Neuronal stem cell (in vitro differentiated cells): ENCODE measurements around the gene VDR.

Source experiments
- DNase-seq: peaks from one replicate; pipeline ENCODE4 v3.0.0-alpha.2; 2013; ENCODE audit warnings: low spot score
- H2AFZ ChIP-seq: one replicate; pipeline ENCODE4 v1.6.1; 2013; ENCODE audit warnings: mild to moderate bottlenecking, low read length, inconsistent platforms
- H2AK5ac ChIP-seq: 2 replicates; pipeline ENCODE4 v1.6.1; 2013; ENCODE audit warnings: low read depth, mild to moderate bottlenecking, inconsistent platforms, low read length, moderate library complexity, mixed read lengths
- H2BK120ac ChIP-seq: 2 replicates; pipeline ENCODE4 v1.6.1; 2013; ENCODE audit warnings: low read depth, mild to moderate bottlenecking, inconsistent platforms, low read length, moderate library complexity, mixed read lengths
- H2BK12ac ChIP-seq: one replicate; pipeline ENCODE4 v1.6.1; 2013; ENCODE audit warnings: low read length, inconsistent platforms
- H2BK15ac ChIP-seq: 2 replicates; pipeline ENCODE4 v1.6.1; 2013; ENCODE audit warnings: mild to moderate bottlenecking, low read length, inconsistent platforms, mixed read lengths
- H2BK5ac ChIP-seq: one replicate; pipeline ENCODE4 v1.6.1; 2013; ENCODE audit warnings: inconsistent platforms, mild to moderate bottlenecking, low read length, moderate library complexity
- H3K14ac ChIP-seq: one replicate; pipeline ENCODE4 v1.6.1; 2013; ENCODE audit warnings: low read length, inconsistent platforms
- H3K18ac ChIP-seq: 2 replicates; pipeline ENCODE4 v1.6.1; 2013; ENCODE audit warnings: low read length, inconsistent platforms
- H3K23ac ChIP-seq: 2 replicates; pipeline ENCODE4 v1.6.1; 2013; ENCODE audit warnings: low read depth, mild to moderate bottlenecking, mixed read lengths, low read length, inconsistent platforms; ENCODE audit not compliant: poor library complexity
- H3K27ac ChIP-seq: replicated peaks from 3 replicates; pipeline ENCODE4 v1.5.1; 2013; ENCODE audit warnings: low read length, inconsistent platforms
- H3K27me3 ChIP-seq, 3 experiments: 2 replicates each; pipeline ENCODE4 v1.6.1; 2013; ENCODE audit warnings: low read length in 3 of 3, mild to moderate bottlenecking in 2 of 3, inconsistent platforms in 1 of 3, low read depth in 1 of 3, mixed read lengths in 1 of 3, moderate library complexity in 1 of 3; ENCODE audit not compliant: control insufficient read depth in 3 of 3, insufficient read depth in 3 of 3
- H3K36me3 ChIP-seq, 2 donors: replicated peaks in 1 of 2; 2 replicates each; pipeline ENCODE4 v1.6.1; 2013; ENCODE audit warnings: low read length in 2 of 2; ENCODE audit not compliant: control insufficient read depth in 2 of 2, insufficient read depth in 2 of 2
- H3K4ac ChIP-seq: 2 replicates; pipeline ENCODE4 v1.6.1; 2013; ENCODE audit warnings: inconsistent platforms, mild to moderate bottlenecking, low read length, moderate library complexity
- H3K4me1 ChIP-seq, 2 donors: 1 replicate in 1 of 2; 2 replicates in 1 of 2; pipeline ENCODE4 v1.6.1; 2013; ENCODE audit warnings: low read length in 2 of 2, low read depth in 1 of 2; ENCODE audit not compliant: control insufficient read depth in 2 of 2, insufficient read depth in 1 of 2
- H3K4me2 ChIP-seq: one replicate; pipeline ENCODE4 v1.6.1; 2013; ENCODE audit warnings: mild to moderate bottlenecking, low read length, inconsistent platforms; ENCODE audit not compliant: insufficient read depth, poor library complexity, severe bottlenecking
- H3K4me3 ChIP-seq, 2 donors: 2 replicates each; pipeline ENCODE4 v1.5.1; 2013; ENCODE audit warnings: low read length in 2 of 2, mild to moderate bottlenecking in 2 of 2, inconsistent platforms in 1 of 2, moderate library complexity in 1 of 2
- H3K79me1 ChIP-seq: one replicate; pipeline ENCODE4 v1.6.1; 2013; ENCODE audit warnings: low read depth, mild to moderate bottlenecking, inconsistent platforms, low read length, moderate library complexity
- H3K9ac ChIP-seq: one replicate; pipeline ENCODE4 v1.6.1; 2013; ENCODE audit warnings: mild to moderate bottlenecking, low read depth, low read length, inconsistent platforms; ENCODE audit not compliant: poor library complexity
- H3K9me3 ChIP-seq, 2 donors: replicated peaks in 1 of 2; 2 replicates each; pipeline versions ENCODE3 to v1.6.1; 2013; ENCODE audit warnings: low read length in 2 of 2, mild to moderate bottlenecking in 2 of 2, inconsistent platforms in 1 of 2, low read depth in 1 of 2, mixed read lengths in 1 of 2, moderate library complexity in 1 of 2; ENCODE audit not compliant: control insufficient read depth in 2 of 2, insufficient read depth in 1 of 2
- H4K8ac ChIP-seq: one replicate; pipeline ENCODE4 v1.6.1; 2013; ENCODE audit warnings: low read depth, mild to moderate bottlenecking, inconsistent platforms, low read length, moderate library complexity
- H4K91ac ChIP-seq: one replicate; pipeline ENCODE4 v1.6.1; 2013; ENCODE audit warnings: low read length, low read depth, mild to moderate bottlenecking, inconsistent platforms; ENCODE audit not compliant: poor library complexity
- WGBS, 2 donors: extraction: QIAGEN DNeasy Blood & Tissue Kit; methylation state at CpG; one replicate each; pipeline ENCODE4 v1.1.7; 2013; ENCODE audit warnings: missing lambda C conversion rate in 2 of 2, mixed read lengths in 1 of 2; ENCODE audit not compliant: insufficient read length in 2 of 2, insufficient replicate concordance in 1 of 2; ENCODE audit errors: extremely low coverage in 2 of 2; 5-methylcytosine and 5-hydroxymethylcytosine counted together

VDR gene

GRCh38 chr12:47930634-47931033 is 25.8 kb upstream of the VDR start:
- no CpG with 5 or more reads among the region's 5 CpGs for WGBS, 2 donors
- no peak overlapping the region for H4K8ac ChIP-seq

GRCh38 chr12:47927346-47927745 is 22.6 kb upstream of the VDR start:
- Histone ChIP-seq H3K27me3 (peaks cover 0 to 71% (median 2%) of the 10 kb centered on the region in 3 experiments), H2BK5ac (no peak overlapping the region), H3K4ac (no peak overlapping the region), H4K8ac (no peak overlapping the region), H3K9me3 (peaks cover 0 to 4% of the 10 kb centered on the region in 2 donors), H3K4me1 (no peaks in the 10 kb centered on the region), H3K4me3 (no peak overlapping the region), H2AK5ac (no peak overlapping the region), H2BK15ac (no peak overlapping the region), H4K91ac (no peak overlapping the region), H2BK12ac (no peak overlapping the region), H3K18ac (no peak overlapping the region), H3K14ac (no peak overlapping the region), H3K36me3 (no peaks in the 10 kb centered on the region), H2AFZ (no peak overlapping the region), H3K79me1 (no peaks in the 10 kb centered on the region), H2BK120ac (no peak overlapping the region), H3K4me2 (no peak overlapping the region), H3K9ac (no peak overlapping the region), H3K27ac (no peak overlapping the region), H3K23ac (no peak overlapping the region)
- DNase-seq, result no peak
- no CpG with 5 or more reads among the region's 3 CpGs for WGBS, 2 donors

More at GRCh38 chr12:47930634-47931033, 25.8 kb upstream of the VDR start:
- H3K79me1 ChIP-seq, result no peaks in the 10 kb centered on the region
- peaks cover 0 to 59% (median 2%) of the 10 kb centered on the region in 3 experiments for H3K27me3 ChIP-seq
- H3K27ac ChIP-seq, result no peak overlapping the region
- no peak overlapping the region for H3K9ac ChIP-seq
- no peak overlapping the region for H2BK12ac ChIP-seq
- no peak overlapping the region for H3K18ac ChIP-seq
- H3K4me2 ChIP-seq, result no peak overlapping the region
- no peak overlapping the region for H3K4ac ChIP-seq
- H2BK120ac ChIP-seq, result no peak overlapping the region
- H3K4me1 ChIP-seq, result no peaks in the 10 kb centered on the region
- no peak overlapping the region for H2BK15ac ChIP-seq
- no peak for DNase-seq
- H3K23ac ChIP-seq, result no peak overlapping the region
- no peak overlapping the region for H2BK5ac ChIP-seq
- H3K36me3 ChIP-seq, result no peaks in the 10 kb centered on the region
- no peak overlapping the region for H3K4me3 ChIP-seq
- H2AFZ ChIP-seq, result no peak overlapping the region
- no peak overlapping the region for H2AK5ac ChIP-seq
- no peak overlapping the region for H4K91ac ChIP-seq
- H3K14ac ChIP-seq, result no peak overlapping the region
- peaks cover 0 to 4% of the 10 kb centered on the region in 2 donors for H3K9me3 ChIP-seq

- Histone ChIP-seq H4K91ac (no peak overlapping the region), H4K8ac (no peak overlapping the region), H3K9ac (no peak overlapping the region), H2AFZ (no peak overlapping the region), H3K79me1 (no peaks in the 10 kb centered on the region), H3K14ac (no peak overlapping the region), H3K4me3 (no peak overlapping the region), H3K9me3 (no peaks in the 10 kb centered on the region), H3K4me1 (peaks cover 0 to 1% of the 10 kb centered on the region in 2 donors), H2BK15ac (no peak overlapping the region), H3K27me3 (peaks cover 0 to 45% (median 0%) of the 10 kb centered on the region in 3 experiments), H3K18ac (no peak overlapping the region), H2BK5ac (no peak overlapping the region), H3K4me2 (no peak overlapping the region), H2BK120ac (no peak overlapping the region), H2AK5ac (no peak overlapping the region), H2BK12ac (no peak overlapping the region), H3K23ac (no peak overlapping the region), H3K4ac (no peak overlapping the region), H3K27ac (no peak overlapping the region), H3K36me3 (no peaks in the 10 kb centered on the region)
- no peak for DNase-seq
- WGBS, 2 donors, result no CpG with 5 or more reads among the region's 1 CpG
Measured at GRCh38 chr12:47921907-47922306, 17.1 kb upstream of the VDR start.

- no peaks in the 10 kb centered on the region for H3K79me1 ChIP-seq
- H4K91ac ChIP-seq, result no peak overlapping the region
- H3K18ac ChIP-seq, result no peak overlapping the region
- no CpG with 5 or more reads among the region's 6 CpGs for WGBS, 2 donors
- DNase-seq, result no peak
- H3K23ac ChIP-seq, result no peak overlapping the region
- H2BK15ac ChIP-seq, result no peak overlapping the region
- H3K4me2 ChIP-seq, result no peak overlapping the region
- H3K9ac ChIP-seq, result no peak overlapping the region
- no peak overlapping the region for H2BK120ac ChIP-seq
- no peak overlapping the region for H2BK5ac ChIP-seq
- H2AFZ ChIP-seq, result no peak overlapping the region
- H4K8ac ChIP-seq, result no peak overlapping the region
- H3K4me3 ChIP-seq, result no peak overlapping the region
- no peak overlapping the region for H2AK5ac ChIP-seq
- no peak overlapping the region for H3K14ac ChIP-seq
- peaks cover 0 to 1% of the 10 kb centered on the region in 2 donors for H3K4me1 ChIP-seq
- H3K9me3 ChIP-seq, result no peaks in the 10 kb centered on the region
- H3K4ac ChIP-seq, result no peak overlapping the region
- H2BK12ac ChIP-seq, result no peak overlapping the region
- no peaks in the 10 kb centered on the region for H3K36me3 ChIP-seq
- H3K27ac ChIP-seq, result no peak overlapping the region
- H3K27me3 ChIP-seq, result peaks cover 0 to 41% (median 0%) of the 10 kb centered on the region in 3 experiments
Measured at GRCh38 chr12:47920913-47921312, 16.1 kb upstream of the VDR start.
